ENCODE results near the gene RENBP.

DNA sequence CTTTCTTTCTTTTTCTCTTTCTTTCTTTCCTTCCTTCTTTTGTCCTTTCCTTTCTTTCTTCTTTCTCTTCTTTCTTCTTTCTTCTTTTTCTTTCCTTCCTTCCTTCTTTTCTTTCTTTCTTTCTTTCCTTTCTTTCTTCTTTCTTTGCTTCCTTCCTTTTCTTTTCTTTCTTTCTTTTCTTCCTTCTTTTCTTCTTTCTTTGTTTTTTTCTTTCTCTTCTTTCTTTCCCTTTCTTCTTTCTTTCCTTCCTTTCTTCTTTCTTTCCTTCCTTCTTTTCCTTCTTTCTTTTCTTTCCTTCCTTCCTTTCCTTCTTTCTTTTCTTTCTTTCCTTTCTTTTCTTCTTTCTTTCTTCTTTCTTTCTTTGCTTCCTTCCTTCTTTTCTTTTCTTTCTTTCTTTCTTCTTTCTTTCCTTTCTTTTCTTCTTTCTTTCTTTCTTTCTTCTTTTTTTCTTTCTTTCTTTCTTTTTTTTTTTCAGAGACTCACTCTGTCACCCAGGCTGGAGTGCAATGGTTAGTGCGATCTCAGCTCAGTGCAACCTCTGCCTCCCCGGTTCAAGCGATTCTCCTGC, 46.7 kb upstream of the RENBP start:
- no peak for TF ChIP-seq CTCF (conservative IDR thresholded peaks at IDR 0.05; ENCODE audit: low read depth, low read length)
- no peak for TF ChIP-seq EZH2 (IDR thresholded peaks at IDR 0.05; ENCODE audit: borderline replicate concordance, low read depth, low read length, poor library complexity, severe bottlenecking)

Measured in A673 (cell line).